Fibroblast of pulmonary artery (primary cell): ENCODE results near the gene ACKR1.

ENCODE experiments used
- DNase-seq: peaks from one replicate; pipeline ENCODE4 v3.0.0-alpha.2; 2010; ENCODE audit warnings: low read depth
- H3K4me3 ChIP-seq: replicated peaks from 2 replicates; pipeline ENCODE4 v1.5.1; 2011; ENCODE audit warnings: low read depth, mild to moderate bottlenecking, control low read depth, low read length, moderate library complexity
- CTCF ChIP-seq: IDR thresholded peaks from 2 replicates; pipeline ENCODE4 v1.5.1; 2011; ENCODE audit warnings: mild to moderate bottlenecking, control low read depth, low read length, inconsistent platforms; ENCODE audit errors: missing control alignments

Gene ACKR1

DNA sequence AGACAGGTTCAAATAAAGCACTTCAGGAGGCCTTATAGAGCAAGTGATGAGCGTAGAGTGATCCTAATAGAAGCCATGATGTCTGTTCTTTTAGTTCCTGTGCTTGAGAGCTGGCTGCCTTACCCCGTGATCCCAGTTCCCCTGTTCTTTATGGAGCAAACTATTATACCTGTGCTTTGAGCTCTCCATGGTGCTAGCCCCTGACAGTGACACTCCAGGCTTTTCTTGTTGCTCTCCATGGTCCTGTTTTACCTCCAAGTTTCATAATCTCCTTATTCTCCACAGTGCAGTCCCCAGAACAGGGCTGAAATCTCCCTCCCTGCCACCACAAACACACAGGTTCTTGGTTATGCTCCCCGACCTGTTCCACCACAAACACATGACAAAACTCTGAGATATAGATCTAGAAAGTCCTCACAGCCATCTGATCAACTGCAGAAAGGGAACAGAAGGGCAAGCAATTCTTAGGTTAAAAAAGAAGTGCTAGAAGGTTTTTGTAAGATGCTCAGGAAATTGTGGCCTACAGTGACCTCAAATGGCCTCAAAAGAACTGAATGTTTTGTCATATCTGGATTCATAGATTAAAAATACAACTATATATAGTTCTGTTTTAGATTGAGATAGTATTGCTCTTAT lies 27.3 kb upstream of the ACKR1 start:
- no peak for TF ChIP-seq CTCF
- no peak overlapping the region for H3K4me3 ChIP-seq
- DNase-seq = peak; percentile 83

GRCh38 chr1:159179906-159180305 lies 24.8 kb upstream of the ACKR1 start:
- no peak overlapping the region for H3K4me3 ChIP-seq
- DNase-seq = no peak
- TF ChIP-seq CTCF = no peak

DNA sequence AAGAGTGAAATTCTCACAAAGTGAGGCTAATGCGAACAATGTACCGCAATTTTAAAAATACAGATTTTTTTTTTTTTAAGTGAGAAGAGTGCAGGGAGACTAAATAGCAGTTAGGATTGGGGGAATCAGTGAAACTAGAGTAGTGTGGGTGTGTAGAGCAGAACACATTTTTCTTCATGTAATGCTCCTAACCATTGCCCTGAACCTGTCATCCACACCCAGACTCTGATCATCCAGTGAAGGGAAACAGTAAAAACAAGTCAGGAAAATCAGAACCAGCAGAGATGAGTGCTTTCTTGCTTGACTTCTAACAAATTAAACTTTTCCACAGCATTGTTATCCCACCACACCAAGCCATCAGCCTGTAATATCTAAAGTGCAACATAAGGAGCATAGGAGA lies 24.2 kb upstream of the ACKR1 start:
- no peak for DNase-seq
- no peak for TF ChIP-seq CTCF
- H3K4me3 ChIP-seq = no peak overlapping the region

DNA sequence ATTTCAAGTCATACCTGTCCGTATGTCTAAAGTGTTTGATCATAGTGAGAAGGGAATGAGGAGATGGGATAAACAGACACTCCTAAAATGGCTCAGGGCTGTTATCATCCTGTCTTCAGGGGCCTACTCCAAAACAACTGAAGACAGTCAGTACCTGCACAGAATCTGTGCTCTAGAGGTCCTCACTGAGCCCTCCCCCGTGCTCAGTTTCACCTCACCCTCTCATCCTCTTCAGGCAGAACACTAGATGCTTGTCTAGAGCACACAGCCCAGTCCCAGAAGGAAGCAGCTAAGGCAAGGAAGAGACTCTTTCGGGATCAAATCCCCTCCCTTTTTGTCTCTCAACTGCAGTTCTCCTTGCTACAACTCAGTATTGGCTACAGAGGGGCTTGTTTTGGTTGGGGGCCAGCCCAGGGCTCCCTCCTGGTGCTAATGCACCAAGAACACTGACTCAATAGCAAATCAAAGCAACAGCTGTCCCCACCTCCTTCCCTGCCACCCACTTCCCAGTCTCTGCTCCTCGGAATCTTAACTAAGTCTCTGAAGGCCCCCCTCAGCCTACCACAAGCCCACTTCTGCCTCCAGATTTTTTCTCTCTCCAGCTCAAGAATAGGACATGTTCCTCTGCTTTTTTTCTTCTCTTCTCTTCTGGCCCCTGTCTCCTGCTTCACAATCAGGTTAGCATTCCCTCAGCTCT lies 23.2 kb upstream of the ACKR1 start:
- H3K4me3 ChIP-seq = no peak overlapping the region
- no peak for DNase-seq
- no peak for TF ChIP-seq CTCF

- no peak for TF ChIP-seq CTCF
- no peak for DNase-seq
- H3K4me3 ChIP-seq = no peak overlapping the region
These were observed 20.5 kb upstream of the ACKR1 start for GRCh38 chr1:159184201-159184600.

DNA sequence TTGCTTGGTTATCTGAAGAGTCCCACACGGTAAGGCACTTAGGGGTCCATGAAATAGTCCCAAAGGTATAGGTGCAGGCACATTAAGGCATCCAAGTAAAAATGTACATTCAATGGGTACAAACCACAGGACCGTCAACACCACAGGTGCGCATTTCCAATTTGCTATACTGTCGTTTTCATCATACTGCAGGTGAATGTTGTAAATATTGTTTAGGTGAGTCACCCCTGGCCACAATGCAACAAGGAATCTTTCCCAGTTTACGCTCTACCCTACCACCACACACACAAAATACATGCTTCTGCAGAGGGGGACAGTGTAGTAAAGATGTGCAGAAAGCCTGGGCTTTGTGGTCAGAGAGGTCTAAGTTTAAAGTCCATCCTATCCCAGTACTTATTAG lies 19.6 kb upstream of the ACKR1 start:
- no peak overlapping the region for H3K4me3 ChIP-seq
- DNase-seq = no peak
- TF ChIP-seq CTCF = no peak

- TF ChIP-seq CTCF = no peak
- H3K4me3 ChIP-seq = no peak overlapping the region
- DNase-seq = no peak
These were observed 17.6 kb upstream of the ACKR1 start for GRCh38 chr1:159187033-159187432.
